K562 (cell line): ENCODE measurements around the gene FAM186B. TPM values are rescaled to one million over a fixed set of nuclear protein-coding genes. Genes with fewer than 3 reads are reported as not detected.

Source experiments
- KLF6 ChIP-seq: fragments of 250-450 bp; sonication (Bioruptor Pico); IDR thresholded peaks from 2 replicates; pipeline ENCODE4 v1.4.0; 2020; ENCODE audit warnings: mild to moderate bottlenecking, moderate library complexity, borderline replicate concordance
- NEUROD1 ChIP-seq: fragments of 150-350 bp; IDR thresholded peaks from 2 replicates; pipeline ENCODE4 v1.6.1; 2014; ENCODE audit warnings: borderline replicate concordance, low read length, low read depth; ENCODE audit not compliant: partially characterized antibody
- SMAD4 ChIP-seq: fragments of 250-450 bp; sonication (Bioruptor Pico); conservative IDR thresholded peaks from 2 replicates; pipeline ENCODE4 v1.8.0; 2021; ENCODE audit warnings: inconsistent platforms, mild to moderate bottlenecking, moderate library complexity
- polyA plus RNA-seq, 8 experiments: library from polyadenylated mRNA; depleted of rRNA in 4 of 8; stranded (reverse) in 5 of 8; unstranded in 3 of 8; fragments of >200 nt; fragmentation: Nextera tagmentation in 2 of 8; fragmentation: Illumina TruSeq in 1 of 8; extraction: Ambion mirVana in 2 of 8; extraction: Trizol in 1 of 8; gene quantifications; 2 replicates each; pipeline versions ENCODE4 v1.2.1 to v1.2.3, GENCODE V29; 2011 to 2014; ENCODE audit warnings: inconsistent platforms in 1 of 8, missing spikeins in 1 of 8
- total RNA-seq, 7 experiments: library from RNA; depleted of rRNA in 6 of 7; stranded (reverse); fragments of >200 nt in 6 of 7; fragmentation: Illumina TruSeq in 2 of 7; extraction: Trizol in 2 of 7; gene quantifications; 2 replicates each; pipeline versions ENCODE4 v1.2.1 to v1.2.3, GENCODE V29; 2011 to 2021; ENCODE audit warnings: low replicate concordance in 1 of 7
- TF ChIP-seq, protein P1 (sequence below): fragments of 250-450 bp; sonication (Bioruptor Pico); IDR thresholded peaks from 2 replicates; pipeline ENCODE4 v1.5.0; 2020; ENCODE audit warnings: mild to moderate bottlenecking
- TF ChIP-seq, protein P2 (sequence below), 2 experiments: fragments of 450-650 bp; IDR thresholded peaks; 2 replicates each; pipeline ENCODE4 v1.6.1; 2016

The FAM186B gene
- total and polyA plus RNA-seq, 9 of the 15 experiments (the other 6 are each of a cell fraction or from before 2014, with no cell fraction given): 0.07 to 0.42 (median 0.15) TPM

DNA sequence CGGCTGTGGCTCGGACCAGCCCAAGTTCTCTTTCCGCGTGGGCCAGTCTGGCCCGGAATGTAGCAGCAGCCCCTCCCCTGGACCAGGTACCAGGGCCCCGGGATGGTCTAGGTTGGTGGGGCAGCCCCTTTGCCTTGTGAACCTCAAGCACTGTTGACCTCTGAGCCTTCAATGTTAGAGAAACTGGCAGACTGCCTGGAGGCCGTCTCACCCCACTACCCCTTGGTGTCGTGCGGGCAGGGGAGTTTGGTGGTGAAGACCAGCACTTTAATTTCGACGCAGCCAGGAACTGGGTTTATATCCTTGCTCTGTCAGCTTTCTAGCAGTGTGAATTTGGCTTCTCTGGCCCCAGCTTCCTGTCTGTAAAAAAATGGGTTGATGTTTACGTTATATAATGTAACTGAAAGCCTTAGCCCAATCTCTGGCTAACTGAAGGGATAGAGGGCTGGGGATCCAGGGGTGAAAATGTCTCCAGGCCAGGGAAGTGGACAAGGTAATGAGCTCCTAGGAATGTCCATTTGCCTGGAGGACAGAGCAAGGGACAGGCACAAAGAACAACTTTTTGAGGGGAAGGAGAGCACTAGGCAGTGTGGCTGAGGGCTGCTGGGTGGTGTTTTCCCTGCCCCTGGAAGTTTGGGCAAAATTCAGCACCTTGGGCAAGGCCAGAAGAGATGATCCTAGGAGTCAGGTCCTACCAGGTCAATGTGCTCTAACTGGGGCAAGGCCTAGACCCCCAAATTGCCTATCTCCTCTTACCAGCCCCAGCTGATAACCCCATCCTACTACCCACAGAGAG, 48.9 kb downstream of the FAM186B start (continued):
- TF ChIP-seq NEUROD1 (no peak), SMAD4 (CRISPR knock-in tag) (no peak), KLF6 (CRISPR knock-in tag) (no peak)
- TF ChIP-seq, protein P1, sequence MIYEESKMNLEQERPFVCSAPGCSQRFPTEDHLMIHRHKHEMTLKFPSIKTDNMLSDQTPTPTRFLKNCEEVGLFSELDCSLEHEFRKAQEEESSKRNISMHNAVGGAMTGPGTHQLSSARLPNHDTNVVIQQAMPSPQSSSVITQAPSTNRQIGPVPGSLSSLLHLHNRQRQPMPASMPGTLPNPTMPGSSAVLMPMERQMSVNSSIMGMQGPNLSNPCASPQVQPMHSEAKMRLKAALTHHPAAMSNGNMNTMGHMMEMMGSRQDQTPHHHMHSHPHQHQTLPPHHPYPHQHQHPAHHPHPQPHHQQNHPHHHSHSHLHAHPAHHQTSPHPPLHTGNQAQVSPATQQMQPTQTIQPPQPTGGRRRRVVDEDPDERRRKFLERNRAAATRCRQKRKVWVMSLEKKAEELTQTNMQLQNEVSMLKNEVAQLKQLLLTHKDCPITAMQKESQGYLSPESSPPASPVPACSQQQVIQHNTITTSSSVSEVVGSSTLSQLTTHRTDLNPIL (CRISPR knock-in tag): no peak
- TF ChIP-seq, protein P2, sequence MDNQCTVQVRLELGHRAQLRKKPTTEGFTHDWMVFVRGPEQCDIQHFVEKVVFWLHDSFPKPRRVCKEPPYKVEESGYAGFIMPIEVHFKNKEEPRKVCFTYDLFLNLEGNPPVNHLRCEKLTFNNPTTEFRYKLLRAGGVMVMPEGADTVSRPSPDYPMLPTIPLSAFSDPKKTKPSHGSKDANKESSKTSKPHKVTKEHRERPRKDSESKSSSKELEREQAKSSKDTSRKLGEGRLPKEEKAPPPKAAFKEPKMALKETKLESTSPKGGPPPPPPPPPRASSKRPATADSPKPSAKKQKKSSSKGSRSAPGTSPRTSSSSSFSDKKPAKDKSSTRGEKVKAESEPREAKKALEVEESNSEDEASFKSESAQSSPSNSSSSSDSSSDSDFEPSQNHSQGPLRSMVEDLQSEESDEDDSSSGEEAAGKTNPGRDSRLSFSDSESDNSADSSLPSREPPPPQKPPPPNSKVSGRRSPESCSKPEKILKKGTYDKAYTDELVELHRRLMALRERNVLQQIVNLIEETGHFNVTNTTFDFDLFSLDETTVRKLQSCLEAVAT (IDR thresholded peaks at IDR 0.05): no peak
